DMS 273 (cell line): ENCODE results near the gene GARS1.

Experiments
- DNase-seq: peaks from one replicate; lab custom pipeline; 2025; ENCODE audit not compliant: unreplicated experiment; lab: John Stamatoyannopoulos, UW

Gene GARS1

DNA sequence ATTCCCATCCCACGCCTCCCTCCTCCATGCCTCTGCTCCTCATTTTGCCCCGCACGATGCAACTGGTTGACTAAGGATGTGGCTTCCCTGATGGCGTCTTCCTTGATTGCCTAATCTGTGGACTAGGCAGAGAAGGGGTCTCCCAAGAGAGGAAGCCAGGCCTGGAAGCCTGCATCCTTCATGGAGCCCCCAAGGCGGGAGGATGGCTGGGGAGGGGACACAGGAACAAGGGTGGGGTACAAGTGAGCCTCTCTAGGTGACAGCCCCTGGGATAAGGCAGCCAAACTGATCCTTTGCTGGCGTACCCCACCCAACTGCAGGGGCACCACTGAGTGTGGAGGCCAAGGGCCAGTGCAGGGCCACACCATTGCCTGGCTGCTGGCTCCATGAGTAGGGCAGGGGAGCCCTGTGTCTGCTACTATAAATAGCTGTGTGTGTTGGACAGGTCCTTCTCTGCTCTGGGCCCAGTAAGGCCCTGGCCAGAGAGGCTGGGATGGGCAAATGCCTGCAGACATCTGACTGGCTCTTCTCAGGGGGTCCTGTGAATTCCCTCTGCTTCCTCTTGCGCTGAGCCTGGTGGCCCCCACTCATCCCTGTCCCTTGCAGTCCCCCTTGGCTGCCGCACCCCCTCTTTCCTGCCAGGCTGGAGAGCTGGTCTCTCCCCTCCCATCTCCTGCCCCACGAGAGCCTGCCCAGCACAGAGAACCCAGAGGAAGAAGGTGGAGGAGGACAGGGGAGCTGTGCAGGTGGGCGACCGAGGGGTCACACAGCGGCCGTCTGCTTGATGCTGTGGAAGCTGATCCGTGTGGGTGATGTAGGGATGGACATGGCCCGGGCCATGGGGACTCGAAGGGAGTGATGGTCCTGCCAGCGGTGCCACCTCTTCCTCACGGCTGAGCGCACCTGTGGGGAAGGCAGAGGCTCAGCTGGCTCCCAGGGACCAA, 58.3 kb downstream of the GARS1 start:
- no peak for DNase-seq

DNA sequence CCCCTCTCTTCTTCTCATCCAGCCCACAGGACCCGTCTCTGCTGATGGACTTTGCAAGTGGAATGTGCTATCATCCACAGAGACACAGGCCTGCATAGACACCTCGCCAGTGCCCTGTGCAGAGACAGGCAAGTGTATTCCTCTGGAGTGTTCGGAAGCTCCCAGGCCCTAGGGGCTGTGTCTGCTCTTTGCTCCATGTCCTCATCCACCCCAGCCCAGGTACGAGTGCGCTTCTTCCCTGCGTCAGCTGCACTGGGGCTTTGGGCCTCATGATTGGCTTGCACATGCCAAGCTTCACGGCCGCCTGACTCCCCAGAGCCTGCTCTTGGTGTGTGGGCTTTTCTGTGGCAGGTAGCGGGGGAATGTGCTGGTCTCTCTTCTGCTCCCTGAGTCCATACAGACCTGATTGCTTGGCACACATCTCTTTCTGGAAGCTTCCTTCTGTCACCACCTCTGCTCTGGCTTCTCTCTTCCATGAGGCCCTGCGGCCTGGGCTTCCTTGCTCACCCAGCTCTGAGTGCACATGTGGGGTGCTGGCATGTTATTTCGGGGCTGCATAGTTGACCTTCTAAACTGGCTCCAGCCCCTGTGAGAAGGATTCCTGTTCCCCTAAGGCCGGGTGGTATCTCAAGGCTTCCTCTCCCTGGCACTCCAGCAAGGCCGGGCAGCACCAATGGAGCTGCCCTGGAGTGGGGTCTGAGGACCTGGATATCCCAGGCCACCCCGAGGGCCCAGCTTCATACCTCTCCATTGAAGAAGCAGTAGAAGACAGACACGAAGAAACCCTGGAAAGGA, 59.8 kb downstream of the GARS1 start:
- no peak for DNase-seq

DNA sequence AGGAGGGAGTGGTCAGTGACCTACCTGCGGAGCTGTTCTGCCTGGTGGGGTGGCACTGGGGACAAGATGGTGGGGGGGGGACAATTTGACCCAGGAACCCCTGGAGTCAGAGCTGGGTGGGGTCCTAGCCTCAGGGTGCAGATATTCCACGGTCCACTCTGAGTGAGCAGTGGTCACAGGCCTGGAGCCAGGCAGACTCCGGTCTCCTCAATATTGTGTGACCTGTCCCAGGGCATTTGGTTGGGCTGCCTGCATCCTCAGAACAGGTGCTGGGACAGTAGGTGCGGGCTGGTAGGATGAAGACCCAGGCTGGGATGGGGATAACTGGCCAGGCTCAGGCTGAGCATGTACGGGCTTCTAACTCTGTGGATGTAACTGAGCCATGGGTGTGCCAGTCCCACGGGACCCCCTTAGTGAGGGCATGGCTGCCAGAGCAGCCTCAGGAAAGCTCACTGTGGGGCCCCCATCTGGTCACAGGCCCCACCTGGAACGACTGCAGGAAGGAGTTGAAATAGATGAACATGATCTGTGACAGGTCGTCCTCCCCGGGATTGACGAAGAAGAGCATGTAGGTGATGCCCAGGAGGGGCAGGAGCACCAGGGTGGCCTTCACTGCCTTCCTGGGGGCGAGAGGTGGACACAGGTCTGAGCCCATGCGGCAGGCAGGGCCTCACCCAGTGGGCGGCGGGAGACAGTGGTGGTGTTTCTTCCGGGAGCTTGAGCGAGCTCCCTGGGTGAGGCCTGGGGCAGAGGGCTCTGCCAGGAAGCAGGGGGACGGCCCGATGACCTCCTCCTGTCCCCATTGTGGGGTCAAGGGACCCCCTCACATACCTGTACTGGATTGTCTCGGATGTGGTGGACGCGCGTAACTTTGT, 60.7 kb downstream of the GARS1 start:
- DNase-seq: no peak

GRCh38 chr7:30656006-30656957, 61.6 kb downstream of the GARS1 start:
- peak; percentile 57 for DNase-seq

- no peak for DNase-seq
These were observed 62.5 kb downstream of the GARS1 start for GRCh38 chr7:30657131-30657530.

GRCh38 chr7:30658479-30659074, 63.9 kb downstream of the GARS1 start:
- no peak for DNase-seq

DNA sequence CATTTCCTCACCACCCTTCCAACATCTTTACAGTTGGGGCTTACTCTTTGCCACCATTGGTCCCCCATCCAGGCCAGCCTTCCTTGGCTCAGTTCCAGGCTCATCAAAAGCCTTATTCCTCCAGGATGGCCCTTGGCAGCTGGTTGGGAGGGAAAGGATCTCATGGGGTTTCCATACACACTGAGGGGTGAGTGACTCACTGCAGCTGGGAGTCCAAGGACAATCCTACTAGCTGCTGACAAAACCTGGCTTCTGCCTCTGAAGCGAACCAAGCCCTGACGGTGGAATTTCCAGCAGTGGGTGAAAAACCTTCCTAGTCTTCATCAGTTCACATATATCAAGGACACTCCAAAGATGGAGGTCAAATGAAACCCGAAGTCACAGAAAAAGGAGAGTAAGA, 64.6 kb downstream of the GARS1 start:
- DNase-seq: peak; percentile 94

- DNase-seq: peak; percentile 100
These were observed 65.9 kb downstream of the GARS1 start for GRCh38 chr7:30660331-30661255.

GRCh38 chr7:30661926-30662325, 67.2 kb downstream of the GARS1 start:
- no peak for DNase-seq

GRCh38 chr7:30662431-30662939, 67.8 kb downstream of the GARS1 start:
- DNase-seq: no peak

GRCh38 chr7:30663414-30663813, 68.7 kb downstream of the GARS1 start:
- DNase-seq: no peak

GRCh38 chr7:30664184-30664885, 69.7 kb downstream of the GARS1 start:
- DNase-seq: no peak

DNA sequence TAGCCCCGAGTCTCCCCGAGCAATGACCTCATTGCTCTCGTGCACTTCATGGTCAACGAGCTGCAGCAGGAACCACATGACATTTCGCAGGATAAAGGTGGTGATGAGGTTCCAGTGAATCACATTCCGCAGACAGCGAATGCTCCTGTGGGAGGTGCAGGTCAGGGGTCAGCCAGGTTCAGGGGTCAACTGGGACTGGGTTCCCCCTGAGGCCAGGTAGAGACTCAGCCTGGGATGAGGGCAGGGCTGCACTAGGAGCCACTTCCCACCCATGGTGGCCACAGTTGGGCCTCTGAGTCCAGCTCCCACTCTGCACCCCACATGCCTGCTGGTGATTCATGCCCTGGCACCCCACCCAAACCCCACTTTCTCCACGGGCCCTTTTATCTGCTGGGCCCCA, 70.4 kb downstream of the GARS1 start:
- no peak for DNase-seq

GRCh38 chr7:30665449-30665848, 70.8 kb downstream of the GARS1 start:
- DNase-seq: no peak

GRCh38 chr7:30667172-30667571, 72.5 kb downstream of the GARS1 start:
- DNase-seq: no peak

DNA sequence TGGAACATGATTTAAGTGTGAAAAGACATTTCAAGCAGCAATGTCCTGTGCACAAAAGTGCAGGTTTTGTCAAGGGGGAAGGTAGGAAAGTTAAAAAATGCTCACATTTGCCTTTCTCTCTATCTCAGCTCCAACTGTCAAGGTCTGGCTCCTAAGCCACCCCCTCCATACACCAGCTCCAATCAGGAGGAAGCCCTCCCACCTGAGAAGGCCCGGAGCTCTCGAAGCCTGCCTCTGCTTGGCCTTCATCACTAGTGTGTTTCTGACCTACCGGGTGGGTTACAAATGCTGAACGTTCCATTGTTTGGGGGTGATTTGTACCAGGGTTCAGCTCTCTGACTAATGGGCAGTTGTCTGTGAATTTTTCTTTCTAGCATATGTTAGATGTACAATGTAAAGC, 73.4 kb downstream of the GARS1 start:
- DNase-seq: peak; percentile 39

GRCh38 chr7:30671793-30672465, 77.3 kb downstream of the GARS1 start:
- DNase-seq: peak; percentile 84
